Measurements from ENCODE around the gene KRT33B. TPM values are rescaled to one million over a fixed set of nuclear protein-coding genes. Genes with fewer than 3 reads are reported as not detected.

Gene KRT33B
- polyA plus RNA-seq, 1 donor (not counting 4 experiments of a cell fraction or from before 2014, with no cell fraction given) = 0.21 TPM

DNA sequence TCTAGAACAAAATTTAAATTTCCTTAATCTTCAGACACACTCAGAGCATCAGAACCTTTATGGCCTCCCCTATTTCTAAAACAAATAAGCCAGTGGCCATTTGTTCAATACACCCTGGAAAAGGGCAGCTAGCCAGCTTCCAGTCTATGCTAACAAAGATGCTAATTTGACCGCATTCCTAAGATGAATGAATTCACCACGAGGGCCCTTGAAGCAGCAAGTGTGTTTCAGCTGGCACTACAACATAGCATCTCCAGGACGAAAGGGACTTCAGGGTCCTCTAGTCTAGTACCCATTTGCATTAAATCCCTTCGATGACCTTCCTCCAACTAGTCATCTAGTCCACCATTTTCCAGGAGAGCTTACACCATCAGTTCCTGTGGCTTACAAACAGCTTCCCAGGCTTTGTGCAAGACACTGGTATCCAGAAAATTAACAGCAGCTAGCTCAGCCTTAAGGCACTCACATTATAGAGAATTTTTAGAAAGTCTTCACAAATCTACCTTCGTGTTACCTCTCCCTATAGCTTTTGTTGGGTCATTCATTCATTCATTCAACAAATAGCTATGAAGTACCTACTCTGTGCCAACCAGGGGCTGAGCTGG lies 43.8 kb upstream of the KRT33B start:
- no peaks in the 10 kb centered on the region for H4K20me1 ChIP-seq (ENCODE audit: control insufficient read depth, extremely low read depth, insufficient read depth, low read length)
- no peaks in the 10 kb centered on the region for H3K79me2 ChIP-seq (ENCODE audit: control insufficient read depth, insufficient read depth, low read length)
- no peak overlapping the region for H3K27ac ChIP-seq (ENCODE audit: control insufficient read depth, insufficient read depth, low read length)
- FAIRE-seq (peak; percentile 48), DNase-seq (ENCODE audit: low read depth, low spot score) (no peak)
- no peak overlapping the region for H3K9ac ChIP-seq (ENCODE audit: control insufficient read depth, extremely low read depth, insufficient read depth, low read length)
- H3K4me1 ChIP-seq (ENCODE audit: control insufficient read depth, extremely low read depth, insufficient read depth, low read length) = peaks cover 14% of the 10 kb centered on the region
- no peaks in the 10 kb centered on the region for H3K36me3 ChIP-seq (ENCODE audit: control insufficient read depth in 2 of 2, extremely low read depth in 1 of 2, insufficient read depth in 2 of 2, low read length in 2 of 2)
- no peak overlapping the region for H2AFZ ChIP-seq (ENCODE audit: control insufficient read depth, low read length)
- H3K4me2 ChIP-seq (ENCODE audit: control insufficient read depth, extremely low read depth, insufficient read depth, low read depth, low read length) = no peak overlapping the region
- no peak overlapping the region for H3K4me3 ChIP-seq (ENCODE audit: control insufficient read depth in 2 of 3, extremely low read depth in 1 of 3, insufficient read depth in 2 of 3, low read depth in 1 of 3, low read length in 3 of 3)
- no peaks in the 10 kb centered on the region for H3K9me1 ChIP-seq (ENCODE audit: control insufficient read depth, extremely low read depth, insufficient read depth, low read length)
- H3K9me3 ChIP-seq (ENCODE audit: control insufficient read depth, low read depth, low read length) = no peaks in the 10 kb centered on the region
- no peaks in the 10 kb centered on the region for H3K27me3 ChIP-seq (ENCODE audit: control insufficient read depth, extremely low read depth, insufficient read depth, low read length)
- TF ChIP-seq, protein P1, sequence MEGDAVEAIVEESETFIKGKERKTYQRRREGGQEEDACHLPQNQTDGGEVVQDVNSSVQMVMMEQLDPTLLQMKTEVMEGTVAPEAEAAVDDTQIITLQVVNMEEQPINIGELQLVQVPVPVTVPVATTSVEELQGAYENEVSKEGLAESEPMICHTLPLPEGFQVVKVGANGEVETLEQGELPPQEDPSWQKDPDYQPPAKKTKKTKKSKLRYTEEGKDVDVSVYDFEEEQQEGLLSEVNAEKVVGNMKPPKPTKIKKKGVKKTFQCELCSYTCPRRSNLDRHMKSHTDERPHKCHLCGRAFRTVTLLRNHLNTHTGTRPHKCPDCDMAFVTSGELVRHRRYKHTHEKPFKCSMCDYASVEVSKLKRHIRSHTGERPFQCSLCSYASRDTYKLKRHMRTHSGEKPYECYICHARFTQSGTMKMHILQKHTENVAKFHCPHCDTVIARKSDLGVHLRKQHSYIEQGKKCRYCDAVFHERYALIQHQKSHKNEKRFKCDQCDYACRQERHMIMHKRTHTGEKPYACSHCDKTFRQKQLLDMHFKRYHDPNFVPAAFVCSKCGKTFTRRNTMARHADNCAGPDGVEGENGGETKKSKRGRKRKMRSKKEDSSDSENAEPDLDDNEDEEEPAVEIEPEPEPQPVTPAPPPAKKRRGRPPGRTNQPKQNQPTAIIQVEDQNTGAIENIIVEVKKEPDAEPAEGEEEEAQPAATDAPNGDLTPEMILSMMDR (optimal IDR thresholded peaks at IDR 0.05 in 1 of 3, IDR thresholded peaks at IDR 0.05 in 1 of 3, conservative IDR thresholded peaks at IDR 0.05 in 1 of 3; ENCODE audit: extremely low read depth in 1 of 3, insufficient read depth in 2 of 3, low read length in 3 of 3) = no peak
- no peak for TF ChIP-seq EZH2 (IDR thresholded peaks at IDR 0.05; ENCODE audit: low read length)
- dilution Hi-C loops (cut with MboI; ENCODE audit: extremely low pct_ligation_motif_present, low sequenced_read_pairs) = no loop called here

DNA sequence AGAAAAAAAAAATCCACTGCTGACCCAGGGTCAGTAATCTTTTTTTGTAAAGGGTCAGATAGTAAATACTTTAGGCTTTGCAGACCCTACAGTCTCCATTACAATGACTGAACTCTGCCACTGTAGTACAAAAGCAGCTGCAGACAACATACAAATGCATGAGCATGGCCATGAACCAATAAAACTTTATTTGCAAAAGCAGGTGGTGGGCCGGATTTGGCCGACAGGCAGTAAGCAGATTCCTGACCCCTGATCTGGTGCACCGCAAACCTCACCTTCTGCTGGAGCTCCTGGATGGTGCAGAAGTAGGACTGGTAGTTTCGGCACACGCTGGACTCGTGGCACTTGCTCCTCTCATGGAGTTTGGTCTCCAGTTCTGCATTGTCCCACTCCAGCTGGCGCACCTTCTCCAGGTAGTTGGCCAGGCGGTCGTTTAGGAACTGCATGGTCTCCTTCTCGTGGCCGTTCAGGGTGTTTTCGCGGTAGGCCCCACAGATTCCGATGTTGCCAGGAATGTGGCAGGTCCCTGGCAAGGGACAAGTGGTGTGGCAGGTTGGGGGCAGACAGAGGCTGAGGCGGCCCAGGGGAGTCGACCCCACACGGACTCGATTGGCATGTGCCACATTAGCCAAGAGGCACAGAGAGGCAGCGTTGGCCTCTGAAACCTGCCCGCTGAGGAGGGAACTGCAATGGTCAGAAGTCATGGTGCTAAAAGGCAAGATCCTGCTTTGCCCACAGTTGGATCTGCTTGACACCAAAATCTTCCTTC lies 41.6 kb upstream of the KRT33B start:
- no peak overlapping the region for H2AFZ ChIP-seq (ENCODE audit: control insufficient read depth, low read length)
- H4K20me1 ChIP-seq (ENCODE audit: control insufficient read depth, extremely low read depth, insufficient read depth, low read length) = no peaks in the 10 kb centered on the region
- no peaks in the 10 kb centered on the region for H3K79me2 ChIP-seq (ENCODE audit: control insufficient read depth, insufficient read depth, low read length)
- no peaks in the 10 kb centered on the region for H3K9me1 ChIP-seq (ENCODE audit: control insufficient read depth, extremely low read depth, insufficient read depth, low read length)
- H3K9me3 ChIP-seq (ENCODE audit: control insufficient read depth, low read depth, low read length) = no peaks in the 10 kb centered on the region
- DNase-seq (ENCODE audit: low read depth, low spot score) (no peak), FAIRE-seq (no peak)
- no peaks in the 10 kb centered on the region for H3K4me1 ChIP-seq (ENCODE audit: control insufficient read depth, extremely low read depth, insufficient read depth, low read length)
- no peak overlapping the region for H3K4me3 ChIP-seq (ENCODE audit: control insufficient read depth in 2 of 3, extremely low read depth in 1 of 3, insufficient read depth in 2 of 3, low read depth in 1 of 3, low read length in 3 of 3)
- no peaks in the 10 kb centered on the region for H3K27me3 ChIP-seq (ENCODE audit: control insufficient read depth, extremely low read depth, insufficient read depth, low read length)
- H3K4me2 ChIP-seq (ENCODE audit: control insufficient read depth, extremely low read depth, insufficient read depth, low read depth, low read length) = no peak overlapping the region
- dilution Hi-C loops (cut with MboI; ENCODE audit: extremely low pct_ligation_motif_present, low sequenced_read_pairs) = no loop called here
- no peaks in the 10 kb centered on the region for H3K36me3 ChIP-seq (ENCODE audit: control insufficient read depth in 2 of 2, extremely low read depth in 1 of 2, insufficient read depth in 2 of 2, low read length in 2 of 2)
- H3K27ac ChIP-seq (ENCODE audit: control insufficient read depth, insufficient read depth, low read length) = no peak overlapping the region
- TF ChIP-seq, protein P1 (optimal IDR thresholded peaks at IDR 0.05 in 1 of 3, IDR thresholded peaks at IDR 0.05 in 1 of 3, conservative IDR thresholded peaks at IDR 0.05 in 1 of 3; ENCODE audit: extremely low read depth in 1 of 3, insufficient read depth in 2 of 3, low read length in 3 of 3) = no peak
- no peak for TF ChIP-seq EZH2 (IDR thresholded peaks at IDR 0.05; ENCODE audit: low read length)
- H3K9ac ChIP-seq (ENCODE audit: control insufficient read depth, extremely low read depth, insufficient read depth, low read length) = no peak overlapping the region
